HTERT RPE-1 (cell line): ENCODE measurements around the gene STRAP.
"Not testable (repeated sequence)": the region's sequence is repeated elsewhere in the genome, so short reads cannot be mapped to it uniquely, and the experiment has no call there.

Source experiments
- in situ Hi-C: fragments of 300-500 bp; cut with MboI; formaldehyde crosslinking; loops from 4 replicates; pipeline ENCODE4 v1.14.3; 2020; ENCODE audit warnings: low sequenced_read_pairs

The STRAP gene

GRCh38 chr12:15863984-15864383 is 18.2 kb upstream of the STRAP start:
- in situ Hi-C loops, result loop anchor here (25.0 kb wide), 1 partner anchor 277 kb away; no protein-coding TSS in a partner anchor

- in situ Hi-C loops, result loop anchor here (25.0 kb wide), 1 partner anchor 281 kb away; no protein-coding TSS in a partner anchor
Observed at GRCh38 chr12:15868186-15868585, 14.0 kb upstream of the STRAP start.

- in situ Hi-C loops, result loop anchor here (25.0 kb wide), 1 partner anchor 286 kb away; no protein-coding TSS in a partner anchor
Observed at GRCh38 chr12:15873556-15873955, 8.6 kb upstream of the STRAP start.

- in situ Hi-C loops, result loop anchor here (25.0 kb wide), 1 partner anchor 287 kb away; no protein-coding TSS in a partner anchor
Observed at GRCh38 chr12:15874556-15875145, 7.5 kb upstream of the STRAP start.

GRCh38 chr12:15875863-15876262 is 6.3 kb upstream of the STRAP start:
- in situ Hi-C loops, result no loop called here

- in situ Hi-C loops, result no loop called here
Observed at GRCh38 chr12:15879413-15879812, 2.8 kb upstream of the STRAP start.

- in situ Hi-C loops, result no loop called here
Observed at GRCh38 chr12:15880721-15881120, 1.5 kb upstream of the STRAP start.

- in situ Hi-C loops, result no loop called here
Observed at GRCh38 chr12:15883536-15883935, 1.3 kb downstream of the STRAP start.

- in situ Hi-C loops, result no loop called here
Observed at GRCh38 chr12:15886372-15887042, 4.3 kb downstream of the STRAP start.

GRCh38 chr12:15887043-15887817 is 5.0 kb downstream of the STRAP start:
- in situ Hi-C loops, result no loop called here

GRCh38 chr12:15892645-15893259 is 10.6 kb downstream of the STRAP start:
- in situ Hi-C loops, result no loop called here

- in situ Hi-C loops, result no loop called here
Observed at GRCh38 chr12:15893260-15893659, 11.1 kb downstream of the STRAP start.

- in situ Hi-C loops, result no loop called here
Observed at GRCh38 chr12:15896867-15897266, 14.7 kb downstream of the STRAP start.

- in situ Hi-C loops, result no loop called here
Observed at GRCh38 chr12:15897433-15897832, 15.2 kb downstream of the STRAP start.

GRCh38 chr12:15899282-15899870 is 17.2 kb downstream of the STRAP start:
- in situ Hi-C loops, result no loop called here

GRCh38 chr12:15904378-15904920 is 22.3 kb downstream of the STRAP start:
- in situ Hi-C loops, result no loop called here

- in situ Hi-C loops, result no loop called here
Observed at GRCh38 chr12:15910468-15910863, 28.3 kb downstream of the STRAP start.

GRCh38 chr12:15910864-15911721 is 28.9 kb downstream of the STRAP start, which contains the start of gene DERA:
DERA (plus strand) TSS chr12:15911332; CDS start chr12:15911384, 52 bp downstream.
- in situ Hi-C loops, result no loop called here

GRCh38 chr12:15911931-15912330 is 29.7 kb downstream of the STRAP start:
- in situ Hi-C loops, result not testable (repeated sequence)

- in situ Hi-C loops, result not testable (repeated sequence)
Observed at GRCh38 chr12:15914131-15914530, 31.9 kb downstream of the STRAP start.
